Measurements from ENCODE around the gene OMP.

OMP gene

GRCh38 chr11:77103319-77103718, 679 bp downstream of the OMP start:
- DNase-seq (ENCODE audit: low read depth, low spot score) = no peak

GRCh38 chr11:77104727-77105126, 2.1 kb downstream of the OMP start:
- DNase-seq (ENCODE audit: low read depth, low spot score) = no peak

- no peak for DNase-seq (ENCODE audit: low read depth, low spot score)
These were observed 3.7 kb downstream of the OMP start for GRCh38 chr11:77106321-77106720.

GRCh38 chr11:77106759-77107158, 4.1 kb downstream of the OMP start:
- no peak for DNase-seq (ENCODE audit: low read depth, low spot score)

- peak; percentile 71 for DNase-seq (ENCODE audit: low read depth, low spot score)
These were observed 5.3 kb downstream of the OMP start for GRCh38 chr11:77107950-77108349.

- DNase-seq (ENCODE audit: low read depth, low spot score) = no peak
These were observed 5.8 kb downstream of the OMP start for GRCh38 chr11:77108436-77108835.

GRCh38 chr11:77109236-77110019, 6.8 kb downstream of the OMP start:
- DNase-seq (ENCODE audit: low read depth, low spot score) = no peak

- DNase-seq (ENCODE audit: low read depth, low spot score) = no peak
These were observed 8.2 kb downstream of the OMP start for GRCh38 chr11:77110836-77111235.

DNA sequence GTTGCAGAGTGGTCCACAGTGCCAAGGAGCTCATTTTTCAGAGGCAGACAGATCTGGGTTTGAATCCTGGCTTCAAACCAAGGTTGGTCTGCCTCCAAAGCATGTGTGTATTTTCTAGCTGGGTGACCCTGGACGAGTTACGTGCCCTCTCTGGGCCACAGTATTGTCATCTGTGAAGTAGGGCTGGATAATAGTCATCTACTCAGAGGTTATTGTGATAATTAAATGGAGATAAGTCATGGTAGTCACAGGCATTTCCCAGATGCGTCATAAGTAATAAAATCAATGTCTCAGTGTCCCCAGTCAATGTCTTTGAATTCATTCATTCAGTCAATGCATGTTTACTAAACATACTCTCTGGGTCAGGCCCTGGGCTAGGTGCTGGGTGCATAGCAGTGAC, 8.6 kb downstream of the OMP start:
- no peak for DNase-seq (ENCODE audit: low read depth, low spot score)

- no peak for DNase-seq (ENCODE audit: low read depth, low spot score)
These were observed 9.3 kb downstream of the OMP start for GRCh38 chr11:77111946-77112345.

- DNase-seq (ENCODE audit: low read depth, low spot score) = no peak
These were observed 10.2 kb downstream of the OMP start for GRCh38 chr11:77112641-77113381.

- DNase-seq (ENCODE audit: low read depth, low spot score) = no peak
These were observed 10.9 kb downstream of the OMP start for GRCh38 chr11:77113382-77114088.

GRCh38 chr11:77114089-77114463, 11.4 kb downstream of the OMP start:
- DNase-seq (ENCODE audit: low read depth, low spot score) = no peak

- no peak for DNase-seq (ENCODE audit: low read depth, low spot score)
These were observed 12.6 kb downstream of the OMP start for GRCh38 chr11:77115181-77115611.

GRCh38 chr11:77115956-77116355, 13.3 kb downstream of the OMP start:
- no peak for DNase-seq (ENCODE audit: low read depth, low spot score)

DNA sequence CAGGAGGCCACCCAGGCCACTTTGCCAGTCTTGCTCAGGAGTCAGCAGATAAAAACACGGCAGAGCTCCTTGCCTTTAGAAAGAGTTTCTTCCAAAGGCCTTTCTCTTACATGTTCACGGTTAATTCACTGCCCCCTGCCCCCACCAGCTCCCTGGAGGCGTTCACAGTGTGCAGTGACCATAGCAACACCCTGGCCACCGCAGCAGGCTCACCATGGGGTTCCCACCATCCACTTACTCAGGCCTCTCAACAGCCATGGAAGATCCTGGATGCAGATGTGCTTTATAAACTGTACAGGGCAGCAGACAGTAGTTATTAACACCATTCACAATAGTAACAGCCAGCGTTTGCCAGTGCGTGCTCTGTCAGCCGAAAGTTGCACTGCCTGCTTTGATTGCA, 14.9 kb downstream of the OMP start:
- no peak for DNase-seq (ENCODE audit: low read depth, low spot score)

GRCh38 chr11:77118086-77118485, 15.4 kb downstream of the OMP start:
- DNase-seq (ENCODE audit: low read depth, low spot score) = no peak

DNA sequence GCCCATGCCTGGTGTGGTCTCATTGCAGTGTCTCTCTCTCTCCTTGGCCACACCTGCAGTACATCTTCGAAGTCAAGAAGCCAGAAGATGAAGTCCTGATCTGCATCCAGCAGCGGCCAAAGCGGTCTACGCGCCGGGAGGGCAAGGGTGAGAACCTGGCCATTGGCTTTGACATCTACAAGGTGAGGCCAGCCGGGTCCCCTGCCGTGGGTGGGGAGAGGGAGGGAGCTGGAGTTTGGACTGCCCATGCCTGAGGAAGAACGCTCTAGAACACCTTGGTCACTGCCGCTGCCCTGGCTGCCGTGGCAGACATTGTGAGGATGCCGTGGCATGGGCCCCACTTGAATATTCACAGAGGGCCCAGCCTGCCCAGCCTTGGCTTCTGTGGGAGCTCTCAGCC, 16.3 kb downstream of the OMP start:
- no peak for DNase-seq (ENCODE audit: low read depth, low spot score)

DNA sequence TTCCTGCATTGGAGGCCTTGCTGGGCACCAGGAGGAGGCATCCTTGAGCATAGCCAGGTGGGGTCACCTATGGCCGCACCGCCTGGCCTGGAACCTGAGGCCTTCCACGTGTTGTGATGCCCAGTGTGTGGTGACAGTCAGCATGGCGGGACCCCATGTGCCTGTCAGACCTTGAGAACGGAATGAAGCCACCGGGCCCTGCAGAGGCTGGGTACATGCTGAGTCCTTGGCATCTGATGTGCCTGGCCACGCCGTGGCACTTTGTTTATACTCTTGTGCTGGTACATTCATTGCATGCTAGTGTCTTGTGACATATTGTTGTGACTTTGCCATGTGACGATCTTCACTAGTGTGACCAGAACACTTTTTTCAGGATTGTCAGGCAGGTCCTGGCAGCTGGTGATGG, 16.9 kb downstream of the OMP start:
- DNase-seq (ENCODE audit: low read depth, low spot score) = no peak

DNA sequence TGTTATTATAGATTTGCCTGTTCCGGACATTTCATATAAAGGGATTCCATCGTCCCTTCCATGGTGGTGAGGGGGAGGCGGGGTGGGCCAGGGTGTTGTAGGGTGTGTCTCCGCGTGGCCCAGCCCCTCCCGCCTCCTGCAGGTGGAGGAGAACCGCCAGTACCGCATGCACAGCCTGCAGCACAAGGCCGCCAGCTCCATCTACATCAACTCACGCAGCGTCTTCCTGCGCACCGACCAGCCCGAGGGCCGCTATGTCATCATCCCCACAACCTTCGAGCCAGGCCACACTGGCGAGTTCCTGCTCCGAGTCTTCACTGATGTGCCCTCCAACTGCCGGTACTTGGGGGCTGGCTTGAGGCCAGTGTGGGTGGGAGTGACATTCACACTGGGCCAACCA, 17.9 kb downstream of the OMP start:
- no peak for DNase-seq (ENCODE audit: low read depth, low spot score)

DNA sequence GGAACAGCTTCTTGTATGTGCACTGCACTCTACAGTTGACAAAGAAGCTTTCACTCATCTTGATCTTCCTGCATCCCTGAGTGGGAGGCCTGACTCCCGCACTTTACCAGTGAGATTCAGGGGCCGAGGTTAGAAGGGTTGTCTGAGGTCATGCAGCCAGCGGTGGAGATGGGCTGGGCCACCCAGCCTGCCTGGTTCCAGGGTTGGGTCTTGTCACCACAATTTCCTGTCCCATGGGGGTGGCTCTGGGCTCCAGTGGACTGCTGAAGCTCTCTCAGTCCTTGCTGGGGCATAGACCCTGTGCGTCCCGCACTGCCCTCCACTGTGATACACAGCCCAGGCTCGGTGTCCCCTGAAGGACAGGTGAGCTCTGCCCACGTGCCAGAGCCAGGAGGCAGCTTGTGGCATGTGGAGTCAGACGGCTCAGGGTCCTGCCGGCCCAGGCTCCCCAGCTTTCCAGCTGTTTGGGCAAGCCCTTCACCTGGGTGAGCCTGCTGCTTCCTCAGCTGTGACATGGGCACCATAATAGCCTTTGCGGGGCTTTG, 18.5 kb downstream of the OMP start:
- no peak for DNase-seq (ENCODE audit: low read depth, low spot score)

DNA sequence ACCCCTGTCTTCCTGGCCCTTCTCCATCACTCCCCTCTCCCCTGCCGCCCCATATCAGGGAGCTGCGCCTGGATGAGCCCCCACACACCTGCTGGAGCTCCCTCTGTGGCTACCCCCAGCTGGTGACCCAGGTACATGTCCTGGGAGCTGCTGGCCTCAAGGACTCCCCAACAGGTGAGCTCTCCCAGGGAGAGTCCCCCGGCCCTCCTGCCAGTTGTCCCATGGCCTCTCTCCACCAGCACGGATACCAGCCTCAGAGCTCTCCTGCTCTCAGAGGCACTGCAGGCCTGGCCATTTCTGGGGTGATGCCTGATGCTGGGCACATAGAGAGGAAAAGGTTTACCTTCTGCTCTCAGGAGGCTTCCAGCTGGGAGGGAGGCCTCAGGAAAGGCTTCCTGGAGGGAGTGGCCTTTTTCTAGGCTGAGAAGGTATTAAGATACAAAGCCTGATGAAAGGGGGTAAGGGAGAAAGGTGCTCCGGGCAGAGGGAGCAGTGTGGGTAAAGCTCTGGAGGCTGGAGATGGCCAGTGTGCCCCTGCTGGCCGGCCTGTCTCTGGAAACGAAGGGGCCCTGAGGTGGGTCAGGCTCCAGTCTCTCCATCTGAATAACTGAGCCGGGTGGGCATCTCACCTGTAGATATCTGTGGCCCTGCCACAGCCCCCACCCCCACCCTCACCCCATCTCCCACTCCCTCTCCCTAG, 19.4 kb downstream of the OMP start:
- DNase-seq (ENCODE audit: low read depth, low spot score) = no peak

All from brain pericyte (primary cell).